Keratinocyte (primary cell): Measurements from ENCODE around the gene UBE2J2.

Source experiments
- CTCF ChIP-seq, 3 experiments: IDR thresholded peaks in 1 of 3; conservative IDR thresholded peaks in 1 of 3; optimal IDR thresholded peaks in 1 of 3; 2 replicates in 2 of 3; 3 replicates in 1 of 3; pipeline versions ENCODE3 to v1.5.1; 2011; ENCODE audit warnings: low read length in 3 of 3, mild to moderate bottlenecking in 3 of 3, moderate library complexity in 2 of 3, control low read depth in 1 of 3, inconsistent platforms in 1 of 3; ENCODE audit not compliant: insufficient read depth in 2 of 3; ENCODE audit errors: extremely low read depth in 1 of 3
- EZH2 ChIP-seq: IDR thresholded peaks from one replicate; pipeline ENCODE4 v1.6.1; 2012; ENCODE audit warnings: inconsistent platforms, mild to moderate bottlenecking, low read length, moderate library complexity

- TF ChIP-seq CTCF (optimal IDR thresholded peaks at IDR 0.05 in 1 of 3, IDR thresholded peaks at IDR 0.05 in 1 of 3, conservative IDR thresholded peaks at IDR 0.05 in 1 of 3; ENCODE audit: extremely low read depth in 1 of 3, insufficient read depth in 2 of 3, low read length in 3 of 3) (no peak), EZH2 (no peak)
These were observed 38.5 kb downstream of the UBE2J2 start for GRCh38 chr1:1235016-1235744.
